GM12878 (cell line): ENCODE data around the gene GALNTL6. TPM values are rescaled to one million over a fixed set of nuclear protein-coding genes. Genes with fewer than 3 reads are reported as not detected.

ENCODE experiments used
- ATAC-seq: fragments of 200-7000 bp; cut with Tn5 transposase; 3 replicates; pipeline ENCODE4 v1.9.1; 2020; ENCODE audit warnings: mild to moderate bottlenecking, moderate library complexity
- BruUV-seq: library from RNA; stranded (reverse); fragments of 400-500 nt; replicated peaks from 2 replicates; lab custom pipeline; 2021; lab: Mats Ljungman, UMichigan
- CTCF ChIA-PET: fragments of 300-600 bp; sonication (Branson Sonifier 250); formaldehyde crosslinking; extraction: SDS; loops from one replicate; lab custom pipeline; 2021; ENCODE audit warnings: inconsistent platforms; lab: Yijun Ruan, JAX
- POLR2A ChIA-PET: fragments of 350-600 bp; formaldehyde crosslinking; extraction: SDS; loops from one replicate; lab custom pipeline; 2021; ENCODE audit warnings: inconsistent platforms; lab: Charles Lee
- RAD21 ChIA-PET: fragments of 300-600 bp; sonication (Branson Sonifier 250); formaldehyde crosslinking; loops from one replicate; lab custom pipeline; 2023; ENCODE audit warnings: antibody characterized with exemption; ENCODE audit not compliant: unreplicated experiment; lab: Charles Lee
- SMC1A ChIA-PET: fragments of 300-600 bp; sonication (Branson Sonifier 250); formaldehyde crosslinking; loops from one replicate; lab custom pipeline; 2023; ENCODE audit not compliant: unreplicated experiment, uncharacterized antibody; lab: Charles Lee
- DNase-seq: peaks from one replicate; pipeline ENCODE4 v3.0.0-alpha.2; 2011; ENCODE audit warnings: low read depth, low spot score
- FAIRE-seq: peaks from 3 replicates; lab custom pipeline; 2011; peaks lifted over from hg19 to GRCh38; lab: Jason Lieb, UNC
- H2AFZ ChIP-seq: 2 replicates; pipeline ENCODE4 v1.6.0; 2011; ENCODE audit warnings: low read depth, low read length, control low read depth; ENCODE audit not compliant: control insufficient read depth
- H3K27ac ChIP-seq: 2 replicates; pipeline ENCODE4 v1.5.1; 2011; ENCODE audit warnings: control low read depth; ENCODE audit not compliant: control insufficient read depth, insufficient read depth
- H3K27me3 ChIP-seq, 2 experiments: replicated peaks in 1 of 2; 2 replicates each; pipeline versions ENCODE4 v1.6.0 to v1.6.1; 2011; ENCODE audit warnings: low read length in 1 of 2; ENCODE audit not compliant: control insufficient read depth in 2 of 2, insufficient read depth in 2 of 2
- H3K36me3 ChIP-seq, 2 experiments: 2 replicates each; pipeline ENCODE4 v1.5.1; 2011; ENCODE audit warnings: low read length in 1 of 2; ENCODE audit not compliant: control insufficient read depth in 2 of 2, insufficient read depth in 2 of 2
- H3K4me1 ChIP-seq: 2 replicates; pipeline ENCODE4 v1.6.1; 2011; ENCODE audit warnings: mild to moderate bottlenecking, low read length, moderate library complexity, mixed read lengths; ENCODE audit not compliant: control insufficient read depth, insufficient read depth
- H3K4me2 ChIP-seq: 2 replicates; pipeline ENCODE4 v1.6.0; 2011; ENCODE audit warnings: control low read depth; ENCODE audit not compliant: control insufficient read depth, insufficient read depth
- H3K4me3 ChIP-seq: fragments of 200-600 bp; sonication (generic); 2 replicates; pipeline ENCODE4 v1.5.1; 2016
- H3K79me2 ChIP-seq: 2 replicates; pipeline ENCODE4 v1.6.0; 2011; ENCODE audit warnings: low read length; ENCODE audit not compliant: control insufficient read depth, insufficient read depth
- H3K9ac ChIP-seq: 2 replicates; pipeline ENCODE4 v1.8.0; 2011; ENCODE audit warnings: low read length, control low read depth, mixed read lengths; ENCODE audit not compliant: control insufficient read depth, insufficient read depth
- H3K9me3 ChIP-seq: replicated peaks from 3 replicates; pipeline ENCODE4 v1.5.1; 2011; ENCODE audit warnings: mild to moderate bottlenecking, low read length; ENCODE audit not compliant: control insufficient read depth, insufficient read depth
- H4K20me1 ChIP-seq: 2 replicates; pipeline ENCODE4 v1.6.0; 2011; ENCODE audit not compliant: control insufficient read depth, insufficient read depth
- CHD1 ChIP-seq: IDR thresholded peaks from 2 replicates; pipeline ENCODE4 v1.6.1; 2012; ENCODE audit warnings: low read depth, low read length, improper control_type of control experiment
- HDAC2 ChIP-seq: fragments of 200-600 bp; sonication (generic); IDR thresholded peaks from 2 replicates; pipeline ENCODE4 v1.6.1; 2017
- IKZF1 ChIP-seq: fragments of 450-650 bp; conservative IDR thresholded peaks from 2 replicates; pipeline ENCODE4 v1.6.1; 2017; ENCODE audit warnings: antibody characterized with exemption, mild to moderate bottlenecking
- PAX8 ChIP-seq: fragments of 450-650 bp; IDR thresholded peaks from 2 replicates; pipeline ENCODE4 v1.6.1; 2017; ENCODE audit warnings: mild to moderate bottlenecking, moderate library complexity
- RAD51 ChIP-seq: fragments of 450-650 bp; IDR thresholded peaks from 2 replicates; pipeline ENCODE4 v1.6.1; 2016; ENCODE audit warnings: moderate library complexity, mild to moderate bottlenecking, inconsistent platforms
- SPI1 ChIP-seq: IDR thresholded peaks from 2 replicates; pipeline ENCODE4 v1.6.1; 2011; ENCODE audit warnings: low read depth, mild to moderate bottlenecking, low read length, moderate library complexity, borderline replicate concordance; ENCODE audit not compliant: insufficient read depth
- WGBS: methylation state at CpG from one replicate; pipeline ENCODE4 v1.1.6; 2016; ENCODE audit warnings: low lambda C conversion rate; ENCODE audit not compliant: insufficient replicate concordance, insufficient coverage; ENCODE audit errors: missing lambda C conversion rate; 5-methylcytosine and 5-hydroxymethylcytosine counted together
- in situ Hi-C: fragments of 300-500 bp; cut with MboI; formaldehyde crosslinking; loops from 9 replicates; pipeline ENCODE4 v1.14.3; 2018; ENCODE audit warnings: mixed read lengths
- intact Hi-C: fragments of 100-400 bp; cut with micrococcal nuclease; formaldehyde crosslinking; loops from one replicate; pipeline ENCODE4 v1.14.2; 2022; ENCODE audit not compliant: unreplicated experiment
- polyA plus RNA-seq, 11 experiments: library from polyadenylated mRNA; depleted of rRNA in 4 of 11; unstranded in 6 of 11; stranded (reverse) in 5 of 11; fragments of >200 nt; fragmentation: Nextera tagmentation in 4 of 11; fragmentation: Illumina TruSeq in 1 of 11; extraction: Ambion mirVana in 4 of 11; extraction: Trizol in 1 of 11; gene quantifications; 1 replicate in 1 of 11; 2 replicates in 10 of 11; pipeline versions ENCODE4 v1.2.1 to v1.2.3, GENCODE V29; 2011 to 2016; ENCODE audit warnings: inconsistent platforms in 2 of 11, missing spikeins in 2 of 11, low read depth in 1 of 11
- total RNA-seq, 4 experiments: library from RNA; depleted of rRNA in 3 of 4; stranded (reverse); fragments of >200 nt in 3 of 4; fragmentation: Illumina TruSeq in 1 of 4; extraction: Trizol in 1 of 4; gene quantifications; 2 replicates each; pipeline versions ENCODE4 v1.2.1 to v1.2.3, GENCODE V29; 2013 to 2021
- TF ChIP-seq, protein P1 (sequence below): fragments of 450-650 bp; IDR thresholded peaks from 2 replicates; pipeline ENCODE4 v1.6.1; 2017; ENCODE audit warnings: mild to moderate bottlenecking, low read depth, inconsistent platforms; ENCODE audit not compliant: poor library complexity, severe bottlenecking

GALNTL6 gene
- total and polyA plus RNA-seq, 10 of the 15 experiments (the other 5 are each of a cell fraction or from before 2014, with no cell fraction given) = 0.01 to 0.29 TPM; not detected in 8

DNA sequence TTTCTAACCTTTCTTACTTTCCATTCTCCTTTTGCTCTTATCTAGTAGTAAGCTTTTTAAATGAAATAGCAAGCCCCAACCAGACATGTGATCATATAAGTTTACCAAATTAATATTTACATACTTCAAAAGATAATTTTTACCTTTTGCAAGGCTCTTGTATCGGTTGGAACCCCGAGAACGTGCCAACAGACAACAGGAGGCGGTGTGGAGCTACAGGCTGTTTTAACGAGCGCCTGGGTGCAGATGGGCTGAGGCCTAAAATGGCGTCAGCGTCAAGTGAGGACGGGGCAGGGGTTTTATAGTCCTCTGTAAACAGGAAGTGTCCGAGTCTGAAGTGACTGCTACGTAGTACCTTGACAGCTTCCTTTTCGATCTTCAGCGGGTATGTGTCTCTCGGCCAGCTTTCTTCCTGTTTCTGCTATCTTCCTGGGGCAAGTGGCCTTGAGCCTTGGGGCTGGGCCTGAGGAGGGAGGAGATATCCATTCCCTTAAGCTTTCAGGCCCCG lies 342.7 kb downstream of the GALNTL6 start (continued):
- TF ChIP-seq HDAC2 (no peak), SPI1 (no peak), RAD51 (no peak)

DNA sequence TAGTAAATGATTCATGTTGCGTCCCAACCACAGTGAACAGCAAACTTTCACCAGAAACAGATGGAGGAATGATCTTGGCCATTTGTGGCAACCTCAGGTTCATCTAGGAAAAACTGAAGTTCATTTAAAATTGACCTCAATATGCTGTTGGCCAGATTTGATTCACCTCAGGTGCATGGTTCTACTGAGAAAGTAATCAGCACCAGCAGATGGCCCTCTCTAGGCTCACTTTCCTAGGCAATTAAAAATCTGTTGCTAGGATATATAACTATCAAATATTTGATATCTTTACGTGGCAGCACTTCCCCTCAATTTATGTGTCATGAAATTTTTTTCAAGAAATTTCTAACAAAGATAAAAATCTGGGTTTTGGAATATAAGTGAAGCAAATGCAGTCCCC lies 344.7 kb downstream of the GALNTL6 start:
- Histone ChIP-seq H3K79me2 (no peaks in the 10 kb centered on the region), H3K4me3 (no peak overlapping the region), H3K9me3 (no peaks in the 10 kb centered on the region), H3K9ac (no peak overlapping the region), H3K27me3 (no peaks in the 10 kb centered on the region), H3K4me2 (no peak overlapping the region), H3K4me1 (no peaks in the 10 kb centered on the region), H3K36me3 (no peaks in the 10 kb centered on the region), H4K20me1 (no peaks in the 10 kb centered on the region), H2AFZ (no peak overlapping the region), H3K27ac (no peak overlapping the region)
- WGBS = 0% methylated on average over 2 of the region's 2 CpGs
- SMC1A ChIA-PET = interaction anchor here (0.8 kb wide), 1 partner anchor 1281 kb away, joined by 3 read pairs; no protein-coding TSS in a partner anchor
- no peak for TF ChIP-seq RAD51
- no peak for TF ChIP-seq IKZF1
- TF ChIP-seq PAX8 = no peak
- TF ChIP-seq CHD1 = no peak
- TF ChIP-seq, protein P1, sequence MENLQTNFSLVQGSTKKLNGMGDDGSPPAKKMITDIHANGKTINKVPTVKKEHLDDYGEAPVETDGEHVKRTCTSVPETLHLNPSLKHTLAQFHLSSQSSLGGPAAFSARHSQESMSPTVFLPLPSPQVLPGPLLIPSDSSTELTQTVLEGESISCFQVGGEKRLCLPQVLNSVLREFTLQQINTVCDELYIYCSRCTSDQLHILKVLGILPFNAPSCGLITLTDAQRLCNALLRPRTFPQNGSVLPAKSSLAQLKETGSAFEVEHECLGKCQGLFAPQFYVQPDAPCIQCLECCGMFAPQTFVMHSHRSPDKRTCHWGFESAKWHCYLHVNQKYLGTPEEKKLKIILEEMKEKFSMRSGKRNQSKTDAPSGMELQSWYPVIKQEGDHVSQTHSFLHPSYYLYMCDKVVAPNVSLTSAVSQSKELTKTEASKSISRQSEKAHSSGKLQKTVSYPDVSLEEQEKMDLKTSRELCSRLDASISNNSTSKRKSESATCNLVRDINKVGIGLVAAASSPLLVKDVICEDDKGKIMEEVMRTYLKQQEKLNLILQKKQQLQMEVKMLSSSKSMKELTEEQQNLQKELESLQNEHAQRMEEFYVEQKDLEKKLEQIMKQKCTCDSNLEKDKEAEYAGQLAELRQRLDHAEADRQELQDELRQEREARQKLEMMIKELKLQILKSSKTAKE = no peak
- DNase-seq (no peak), ATAC-seq (no peak), FAIRE-seq (no peak)
- POLR2A ChIA-PET = no interaction called here
- intact Hi-C loops (no loop called here), in situ Hi-C loops (no loop called here)
- CTCF ChIA-PET = no interaction called here
- no TSS peak for BruUV-seq
- RAD21 ChIA-PET = no interaction called here
